HG03095 (cell line): Measurements from ENCODE around the gene GPC3.

Experiments used
- ATAC-seq: cut with Tn5 transposase; IDR thresholded peaks from one replicate; pipeline ENCODE4 v1.9.1; 2021; ENCODE audit warnings: moderate library complexity; ENCODE audit not compliant: unreplicated experiment

Gene GPC3

DNA sequence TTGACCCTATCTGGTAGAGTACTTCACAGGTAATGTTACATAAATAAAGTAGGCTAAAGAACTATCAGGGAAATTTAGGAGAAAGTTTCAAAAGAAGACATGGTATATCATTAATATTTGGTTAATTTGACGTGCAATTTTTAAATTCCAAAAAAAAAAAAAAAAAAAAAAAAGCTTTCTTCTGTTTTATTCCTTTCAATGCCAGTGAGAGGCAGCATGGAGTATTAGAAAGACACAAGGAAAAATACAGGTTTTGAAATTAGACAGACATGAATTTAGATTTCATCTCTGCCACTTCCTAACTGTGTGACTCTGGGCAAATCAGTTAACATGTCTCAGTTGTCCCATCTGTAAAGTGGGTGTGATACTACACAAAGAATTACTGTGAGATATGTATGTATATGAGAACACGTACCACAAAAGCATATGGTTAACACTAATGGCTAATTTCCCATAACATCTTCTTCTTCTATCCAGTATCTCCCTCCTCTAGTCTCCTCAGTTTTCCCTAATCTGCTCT lies 132.5 kb downstream of the GPC3 start:
- ATAC-seq = no peak

DNA sequence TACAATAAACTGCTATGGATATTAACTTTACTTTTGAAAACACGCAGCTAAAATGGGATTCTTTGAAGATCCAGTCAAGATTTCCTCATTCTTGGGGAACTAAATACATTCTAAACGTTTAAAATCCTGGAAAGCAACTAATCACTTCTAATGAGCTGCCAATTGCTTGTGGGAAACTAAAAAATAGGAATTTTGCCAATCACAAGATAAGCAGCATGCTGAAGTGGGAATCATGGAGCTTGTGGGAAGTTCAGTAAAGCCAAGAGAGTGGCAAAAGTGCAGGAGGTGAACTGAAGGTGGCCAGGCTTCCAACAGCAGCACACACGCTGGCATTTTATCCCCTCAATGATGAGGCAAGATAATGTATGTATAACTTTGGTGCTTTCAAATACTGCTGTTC lies 133.0 kb downstream of the GPC3 start:
- no peak for ATAC-seq

DNA sequence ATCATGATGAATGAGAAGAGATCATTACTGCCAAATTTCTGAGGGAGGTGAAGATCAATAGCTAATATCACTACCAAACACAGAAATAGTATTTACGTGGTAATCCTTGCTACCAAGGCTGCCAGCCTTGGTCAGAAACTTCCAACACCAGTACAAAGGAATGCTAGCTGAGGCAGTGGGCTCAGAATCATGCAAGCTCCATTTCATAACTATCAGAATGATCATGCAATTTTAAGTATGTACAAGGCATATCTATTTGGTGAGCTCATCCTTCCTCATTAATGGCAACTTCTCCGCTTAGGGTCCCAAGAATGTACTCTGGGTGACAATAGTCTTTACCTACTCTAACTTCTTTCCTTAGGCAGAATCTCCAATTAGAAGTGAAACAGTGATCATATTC lies 135.0 kb downstream of the GPC3 start:
- ATAC-seq = no peak

GRCh38 chrX:133849676-133850075 lies 135.7 kb downstream of the GPC3 start:
- ATAC-seq = no peak

DNA sequence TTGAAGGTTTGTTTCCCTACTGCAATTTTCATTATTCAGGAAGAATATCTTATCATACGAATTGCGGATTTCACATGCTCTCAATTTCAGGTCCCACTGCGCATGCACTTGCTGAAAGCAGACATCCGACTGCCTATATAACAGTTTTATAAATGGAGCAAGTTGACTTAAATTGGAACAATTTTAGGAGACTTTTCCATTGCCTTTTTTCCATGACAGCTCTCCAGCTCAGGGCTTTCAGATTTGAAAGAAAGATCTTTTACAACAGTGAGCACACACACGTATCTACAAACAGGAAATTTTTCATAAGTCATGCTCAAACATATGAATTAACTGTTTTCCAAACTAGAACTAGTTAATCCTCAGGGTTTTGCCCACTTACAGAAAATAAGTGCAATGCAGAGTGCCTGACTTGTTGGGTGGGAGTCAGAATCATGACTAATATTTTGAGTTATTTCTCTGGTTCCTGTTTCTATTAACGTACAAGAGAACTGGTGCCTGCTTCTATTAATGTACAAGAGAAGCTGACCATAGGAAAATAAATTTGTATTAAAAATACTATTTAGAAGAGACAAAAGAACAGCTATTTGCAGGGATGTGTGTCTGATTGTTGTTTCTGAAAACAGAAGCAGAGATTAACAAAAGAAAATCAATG lies 137.9 kb downstream of the GPC3 start:
- no peak for ATAC-seq

DNA sequence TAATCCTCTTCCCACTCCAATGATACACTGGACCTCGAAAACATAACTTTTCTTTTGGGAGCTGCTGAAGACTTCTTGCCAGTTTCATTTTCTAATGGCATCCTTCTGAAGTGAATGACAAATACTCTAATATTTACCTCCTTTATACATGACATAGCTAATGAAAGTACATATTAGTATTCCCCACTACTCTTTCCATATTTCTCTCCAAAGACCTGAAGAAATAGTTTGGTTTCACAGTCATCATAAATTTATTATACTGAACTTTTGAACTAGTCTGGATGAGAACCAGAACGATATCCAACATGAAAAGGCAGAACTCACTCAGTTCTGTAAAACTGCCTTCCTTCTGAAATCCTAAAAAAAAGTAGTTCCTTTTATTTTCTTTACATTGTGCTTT lies 139.1 kb downstream of the GPC3 start:
- ATAC-seq = no peak

GRCh38 chrX:133840415-133840814 lies 145.0 kb downstream of the GPC3 start:
- ATAC-seq = no peak

GRCh38 chrX:133838761-133839676 lies 146.4 kb downstream of the GPC3 start:
- no peak for ATAC-seq

DNA sequence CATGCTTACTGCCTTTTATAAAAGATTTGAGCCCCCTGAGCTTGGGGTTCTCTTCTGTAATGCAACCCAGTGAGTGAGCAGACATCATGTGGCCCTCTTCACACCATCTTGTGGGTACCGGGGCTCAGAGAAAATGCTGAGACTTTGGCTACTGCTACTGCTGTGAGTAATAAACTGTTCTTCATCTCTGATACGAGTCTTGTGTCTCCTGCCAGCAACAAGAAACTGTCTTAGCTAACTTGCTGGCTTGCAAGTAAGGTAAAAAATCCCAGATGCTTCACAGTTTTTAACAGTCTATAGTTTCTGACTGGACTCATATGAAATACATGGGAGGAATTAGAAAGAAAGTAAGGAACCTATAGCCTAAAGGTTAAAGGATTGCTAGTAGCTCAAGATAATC lies 148.3 kb downstream of the GPC3 start:
- ATAC-seq = no peak

- no peak for ATAC-seq
Measured at GRCh38 chrX:133836561-133836960, 148.8 kb downstream of the GPC3 start.

GRCh38 chrX:133834771-133835170 lies 150.6 kb downstream of the GPC3 start:
- no peak for ATAC-seq

DNA sequence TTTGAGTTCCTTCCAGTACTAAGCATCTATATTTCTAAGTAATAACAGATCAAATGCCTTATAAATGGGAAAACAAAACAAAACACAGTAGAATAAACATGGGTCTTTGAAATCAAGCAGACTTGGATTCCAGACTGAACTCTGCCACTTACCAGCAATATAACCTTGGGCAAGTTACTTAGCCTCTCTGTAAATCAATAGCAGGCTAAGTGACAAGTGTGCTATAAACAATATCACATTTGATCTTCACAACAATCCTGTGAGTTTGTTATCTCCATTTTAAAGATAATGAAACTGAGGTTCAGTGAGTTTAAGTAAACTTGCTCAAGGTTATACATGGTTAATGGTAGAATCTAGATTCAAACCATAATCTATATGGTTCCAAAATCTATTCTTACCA lies 165.8 kb downstream of the GPC3 start:
- no peak for ATAC-seq

DNA sequence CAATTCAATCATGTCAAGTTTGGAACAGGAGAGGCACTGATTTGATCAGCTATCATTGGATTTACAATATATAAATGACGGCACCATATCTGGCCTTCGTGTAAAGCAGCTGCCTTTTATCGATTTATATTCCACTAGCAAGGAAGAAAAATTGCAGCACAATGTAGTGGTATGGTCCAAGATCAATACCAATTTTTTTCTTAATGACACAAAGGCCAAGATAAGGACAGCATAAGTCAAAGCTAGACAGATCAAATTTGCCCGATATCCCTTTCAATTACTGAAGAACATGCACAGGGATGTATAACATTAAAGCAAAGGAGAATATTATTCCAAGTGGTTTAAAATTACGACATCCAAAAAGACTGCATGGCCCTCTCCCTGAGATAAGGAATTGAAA lies 167.4 kb downstream of the GPC3 start:
- no peak for ATAC-seq

GRCh38 chrX:133815496-133815895 lies 169.9 kb downstream of the GPC3 start:
- ATAC-seq = no peak

GRCh38 chrX:133813971-133814370 lies 171.4 kb downstream of the GPC3 start:
- no peak for ATAC-seq

- no peak for ATAC-seq
Measured at GRCh38 chrX:133812402-133812801, 173.0 kb downstream of the GPC3 start.

GRCh38 chrX:133810925-133811324 lies 174.5 kb downstream of the GPC3 start:
- no peak for ATAC-seq

DNA sequence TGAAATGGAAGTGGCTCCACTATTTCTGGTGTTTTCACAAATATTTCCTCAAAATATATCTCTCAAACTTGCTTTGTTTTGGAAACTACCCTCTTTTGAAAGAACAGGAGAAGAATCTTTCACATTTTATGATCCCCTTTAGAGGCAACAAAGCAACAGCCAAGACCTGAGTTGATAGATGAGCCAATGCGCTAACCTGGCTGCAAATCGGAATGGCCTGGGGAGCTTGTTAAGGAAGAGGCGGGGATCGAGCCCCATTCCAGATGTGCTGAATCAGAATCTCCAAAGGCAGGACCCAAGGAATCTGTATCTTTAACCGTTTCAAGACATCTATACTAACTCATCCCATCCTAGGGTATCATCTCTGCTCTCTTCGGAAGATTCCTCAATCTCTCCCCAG lies 181.3 kb downstream of the GPC3 start:
- no peak for ATAC-seq

DNA sequence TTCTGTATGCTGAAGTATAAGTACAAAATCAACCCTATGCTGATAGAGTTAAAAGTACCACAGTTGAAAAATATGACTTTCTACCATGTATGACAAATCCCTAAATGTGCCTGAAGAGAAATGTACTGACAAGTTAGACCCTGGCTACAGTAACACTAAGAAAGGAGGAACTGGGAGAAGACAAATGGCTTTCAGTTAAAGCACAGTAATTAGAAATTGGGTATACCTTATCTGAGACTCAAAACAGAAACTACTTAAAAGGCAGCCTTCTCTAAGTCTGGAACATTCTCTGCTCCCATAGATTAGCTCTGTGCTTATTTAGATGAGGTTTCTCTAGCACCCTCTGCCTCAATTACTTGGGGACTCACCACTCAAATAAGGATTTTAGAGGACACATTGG lies 189.1 kb downstream of the GPC3 start:
- no peak for ATAC-seq

DNA sequence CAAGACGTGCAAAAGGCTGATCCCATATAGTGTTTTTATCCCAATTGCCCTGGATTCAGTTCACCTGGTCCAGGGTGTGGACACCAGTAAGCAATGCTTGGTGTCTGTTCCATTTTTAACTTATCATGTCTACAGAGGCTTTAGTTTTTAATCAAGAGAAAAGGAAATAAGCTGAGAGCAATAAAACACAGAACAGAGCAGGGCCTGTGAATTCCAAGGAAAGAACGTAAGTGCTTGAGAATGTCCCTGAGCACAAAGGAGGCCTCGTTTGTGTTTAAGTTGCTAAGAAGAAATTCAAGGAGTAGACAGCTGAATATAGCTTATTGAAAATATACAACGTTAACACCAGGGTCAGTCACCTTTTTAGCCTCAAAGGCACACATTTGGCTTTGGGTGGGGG lies 191.3 kb downstream of the GPC3 start:
- no peak for ATAC-seq

DNA sequence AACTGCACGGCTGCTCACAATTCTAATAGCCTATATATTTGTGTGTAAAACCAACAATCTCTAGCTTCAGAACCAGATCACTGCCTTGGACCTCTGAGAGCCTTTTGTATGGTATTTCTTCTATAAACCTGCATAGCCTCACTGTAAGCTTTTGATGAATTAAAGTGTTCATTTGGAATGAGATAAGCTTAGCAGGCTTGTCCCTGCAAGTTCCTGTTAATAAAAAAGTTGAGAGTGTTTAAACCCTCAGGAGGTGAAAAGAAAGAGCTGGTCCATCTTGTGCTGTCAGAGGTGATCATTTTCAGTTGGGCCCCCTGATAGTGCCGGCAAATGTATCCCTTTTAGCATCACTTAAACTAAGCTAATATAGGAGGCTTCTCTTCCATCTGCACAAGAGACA lies 191.8 kb downstream of the GPC3 start:
- no peak for ATAC-seq
